Esophagus muscularis mucosa (tissue), 4 donors: Measurements from ENCODE around the gene PDE4D.

ENCODE experiments used
- CTCF ChIP-seq, 3 experiments: fragments of 200-600 bp in 2 of 3; fragments of 450-650 bp in 1 of 3; sonication (generic) in 2 of 3; IDR thresholded peaks; one replicate each; pipeline ENCODE4 v1.5.1; 2017 to 2019; ENCODE audit warnings: antibody characterized with exemption in 3 of 3, mild to moderate bottlenecking in 2 of 3, moderate library complexity in 1 of 3
- EP300 ChIP-seq: sonication (generic); formaldehyde crosslinking; IDR thresholded peaks from one replicate; pipeline ENCODE4 v1.6.1; 2017; ENCODE audit warnings: antibody characterized with exemption
- POLR2A ChIP-seq: fragments of 450-650 bp; IDR thresholded peaks from one replicate; pipeline ENCODE4 v1.6.1; 2017; ENCODE audit warnings: antibody characterized with exemption, moderate library complexity, mild to moderate bottlenecking, low read depth
- POLR2AphosphoS5 ChIP-seq, 2 donors: sonication (generic); formaldehyde crosslinking; IDR thresholded peaks; one replicate each; pipeline ENCODE4 v1.6.1; 2017; ENCODE audit warnings: antibody characterized with exemption in 2 of 2

- TF ChIP-seq CTCF (IDR thresholded peaks at IDR 0.05) (no peak), POLR2A (no peak), EP300 (no peak), POLR2AphosphoS5 (IDR thresholded peaks at IDR 0.05) (no peak)
These were observed 151.9 kb downstream of the PDE4D start for GRCh38 chr5:59741599-59741998.
